HepG2 (cell line): ENCODE results near the gene BAHCC1. TPM values are rescaled to one million over a fixed set of nuclear protein-coding genes. Genes with fewer than 3 reads are reported as not detected.

ENCODE experiments used
- ATAC-seq: fragments of 200-7000 bp; cut with Tn5 transposase; 3 replicates; pipeline ENCODE4 v1.9.1; 2020; ENCODE audit warnings: mild to moderate bottlenecking, moderate library complexity
- BruUV-seq: library from RNA; stranded (reverse); fragments of 400-500 nt; replicated peaks from 2 replicates; lab custom pipeline; 2021; lab: Mats Ljungman, UMichigan
- CTCF ChIA-PET: fragments of 300-600 bp; formaldehyde crosslinking; extraction: SDS; loops from one replicate; lab custom pipeline; 2021; ENCODE audit warnings: low total read pairs, inconsistent platforms, low intra/inter-chr PET ratio; lab: Yijun Ruan, JAX
- POLR2A ChIA-PET: fragments of 350-600 bp; sonication (Branson Sonifier 250); formaldehyde crosslinking; loops from one replicate; lab custom pipeline; 2020; ENCODE audit warnings: antibody characterized with exemption, inconsistent platforms; lab: Yijun Ruan, JAX
- DNase-seq: peaks from one replicate; pipeline ENCODE4 v3.0.0-alpha.2; 2015; ENCODE audit warnings: low spot score
- FAIRE-seq: peaks from 3 replicates; lab custom pipeline; 2011; peaks lifted over from hg19 to GRCh38; lab: Jason Lieb, UNC
- H2AFZ ChIP-seq: one replicate; pipeline ENCODE4 v1.6.1; 2011; ENCODE audit warnings: low read length, inconsistent platforms
- H3K27ac ChIP-seq: fragments of 300-600 bp; 3 replicates; pipeline ENCODE4 v1.8.0; 2011; ENCODE audit warnings: mixed run types, mild to moderate bottlenecking, mixed read lengths, low read length, inconsistent platforms; ENCODE audit not compliant: insufficient read depth; ENCODE audit errors: extremely low read length
- H3K27me3 ChIP-seq, 2 experiments: fragments of 200-600 bp in 1 of 2; 2 replicates in 1 of 2; 3 replicates in 1 of 2; pipeline versions ENCODE4 v1.6.0 to v1.8.0; 2011; ENCODE audit warnings: low read length in 2 of 2, mild to moderate bottlenecking in 2 of 2, moderate library complexity in 2 of 2, inconsistent platforms in 1 of 2; ENCODE audit not compliant: insufficient read depth in 2 of 2, control insufficient read depth in 1 of 2
- H3K36me3 ChIP-seq, 2 experiments: fragments of 200-600 bp in 1 of 2; replicated peaks in 1 of 2; 2 replicates in 1 of 2; 3 replicates in 1 of 2; pipeline versions ENCODE4 v1.5.1 to v1.8.0; 2011; ENCODE audit warnings: low read length in 2 of 2, inconsistent platforms in 1 of 2; ENCODE audit not compliant: insufficient read depth in 2 of 2, control insufficient read depth in 1 of 2
- H3K4me1 ChIP-seq: 2 replicates; pipeline ENCODE4 v1.5.1; 2012; ENCODE audit warnings: low read length, inconsistent platforms; ENCODE audit not compliant: insufficient read depth
- H3K4me2 ChIP-seq: 2 replicates; pipeline ENCODE4 v1.6.0; 2011; ENCODE audit warnings: low read depth, low read length, inconsistent platforms
- H3K4me3 ChIP-seq, 3 experiments: fragments of 200-600 bp in 1 of 3; sonication (generic), shearing (Covaris generic) in 1 of 3; replicated peaks in 1 of 3; 2 replicates each; pipeline ENCODE4 v1.5.1; 2011 to 2016; ENCODE audit warnings: low read length in 3 of 3, inconsistent platforms in 2 of 3, low read depth in 2 of 3, mild to moderate bottlenecking in 2 of 3, control low read depth in 1 of 3, mixed read lengths in 1 of 3; ENCODE audit not compliant: insufficient read depth in 1 of 3
- H3K79me2 ChIP-seq: one replicate; pipeline ENCODE4 v1.6.1; 2011; ENCODE audit warnings: low read length, inconsistent platforms; ENCODE audit not compliant: insufficient read depth
- H3K9ac ChIP-seq: 2 replicates; pipeline ENCODE4 v1.6.0; 2011; ENCODE audit warnings: mild to moderate bottlenecking, low read depth, low read length, inconsistent platforms; ENCODE audit not compliant: insufficient read depth
- H3K9me3 ChIP-seq: 2 replicates; pipeline ENCODE4 v1.5.1; 2012; ENCODE audit warnings: mild to moderate bottlenecking, low read length
- H4K20me1 ChIP-seq: 2 replicates; pipeline ENCODE4 v1.6.0; 2011; ENCODE audit warnings: inconsistent platforms, mild to moderate bottlenecking, low read length, moderate library complexity; ENCODE audit not compliant: insufficient read depth
- ATF7 ChIP-seq, 2 experiments: fragments of 450-650 bp in 1 of 2; sonication (generic) in 1 of 2; formaldehyde crosslinking in 1 of 2; IDR thresholded peaks; 2 replicates each; pipeline versions ENCODE4 v1.4.0 to v1.6.1; 2016 to 2020; ENCODE audit warnings: antibody characterized with exemption in 1 of 2, mild to moderate bottlenecking in 1 of 2, missing genetic modification reagents in 1 of 2
- CREB1 ChIP-seq, 2 experiments: fragments of 450-650 bp in 1 of 2; IDR thresholded peaks; 2 replicates each; pipeline ENCODE4 v1.6.1; 2016 to 2017; ENCODE audit warnings: control low read depth in 1 of 2, mild to moderate bottlenecking in 1 of 2, missing compliant biosample characterization in 1 of 2, missing genetic modification characterization in 1 of 2
- MNT ChIP-seq: fragments of 450-650 bp; IDR thresholded peaks from 2 replicates; pipeline ENCODE4 v1.6.1; 2016
- SMAD1 ChIP-seq: sonication (generic); formaldehyde crosslinking; IDR thresholded peaks from 2 replicates; pipeline ENCODE4 v1.4.0; 2020; ENCODE audit warnings: missing genetic modification reagents, low read depth, mild to moderate bottlenecking, borderline replicate concordance
- ZMYM3 ChIP-seq: sonication (generic); formaldehyde crosslinking; IDR thresholded peaks from 2 replicates; pipeline ENCODE4 v1.5.1; 2020; ENCODE audit warnings: mild to moderate bottlenecking, missing genetic modification reagents
- ZNF629 ChIP-seq: sonication (generic); formaldehyde crosslinking; conservative IDR thresholded peaks from 2 replicates; pipeline ENCODE4 v1.5.0; 2020; ENCODE audit warnings: missing genetic modification reagents
- WGBS: methylation state at CpG from one replicate; pipeline ENCODE4 v1.1.6; 2017; ENCODE audit warnings: low lambda C conversion rate; 5-methylcytosine and 5-hydroxymethylcytosine counted together
- in situ Hi-C: cut with HindIII; loops from 2 replicates; pipeline ENCODE4 v1.10.0; 2017; ENCODE audit warnings: low pct_unique_long_range_greater_than_20kb; ENCODE audit not compliant: extremely low pct_ligation_motif_present
- intact Hi-C: fragments of 100-400 bp; cut with micrococcal nuclease; formaldehyde crosslinking; loops from one replicate; pipeline ENCODE4 v1.10.0; 2022; ENCODE audit not compliant: unreplicated experiment
- polyA plus RNA-seq, 8 experiments: library from polyadenylated mRNA; depleted of rRNA in 3 of 8; stranded (reverse) in 7 of 8; unstranded in 1 of 8; fragments of >200 nt; fragmentation: Illumina TruSeq in 4 of 8; extraction: Trizol in 4 of 8; gene quantifications; 2 replicates each; pipeline versions ENCODE4 v1.2.1 to v1.2.3, GENCODE V29; 2011 to 2016; ENCODE audit warnings: low read depth in 4 of 8, missing spikeins in 1 of 8, mixed read lengths in 1 of 8; ENCODE audit not compliant: insufficient read depth in 1 of 8
- total RNA-seq, 5 experiments: library from RNA; depleted of rRNA; stranded (reverse); fragments of >200 nt; fragmentation: Illumina TruSeq; extraction: Trizol; gene quantifications; 2 replicates each; pipeline ENCODE4 v1.2.3, GENCODE V29; 2016; ENCODE audit warnings: low read depth in 1 of 5

BAHCC1 gene
- total and polyA plus RNA-seq, 2 of the 13 experiments (the other 11 are each of a cell fraction or from before 2014, with no cell fraction given) = 1.4 to 1.7 TPM

GRCh38 chr17:81476097-81476496 is 80.8 kb downstream of the BAHCC1 start:
- H3K79me2 ChIP-seq = no peaks in the 10 kb centered on the region
- peak; percentile 94 for TF ChIP-seq CREB1 (IDR thresholded peaks at IDR 0.05)
- TF ChIP-seq CREB1 (CRISPR knock-in tag; IDR thresholded peaks at IDR 0.05) = no peak
- no peak for TF ChIP-seq ZNF629 (CRISPR knock-in tag)
- TF ChIP-seq ATF7 (IDR thresholded peaks at IDR 0.05) = peak; percentile 71
- TF ChIP-seq ATF7 (CRISPR knock-in tag; IDR thresholded peaks at IDR 0.05) = no peak
- POLR2A ChIA-PET = no interaction called here
- intact Hi-C loops (no loop called here), in situ Hi-C loops (no loop called here)
- no peak overlapping the region for H3K9ac ChIP-seq
- FAIRE-seq (no peak), DNase-seq (no peak), ATAC-seq (no peak)
- no peak overlapping the region for H3K27ac ChIP-seq
- peaks cover 23 to 72% of the 10 kb centered on the region in 2 experiments; a peak in 4 of 5 replicates for H3K27me3 ChIP-seq
- WGBS = 64% methylated on average over 3 of the region's 7 CpGs
- peaks cover 12% of the 10 kb centered on the region for H3K4me1 ChIP-seq
- no peaks in the 10 kb centered on the region for H4K20me1 ChIP-seq
- no TSS peak for BruUV-seq
- no peak overlapping the region for H3K4me2 ChIP-seq
- H2AFZ ChIP-seq = no peak overlapping the region
- no peak overlapping the region for H3K4me3 ChIP-seq
- no peaks in the 10 kb centered on the region for H3K9me3 ChIP-seq
- no peaks in the 10 kb centered on the region for H3K36me3 ChIP-seq
- CTCF ChIA-PET = no interaction called here

GRCh38 chr17:81476635-81477034 is 81.4 kb downstream of the BAHCC1 start:
- Histone ChIP-seq H3K9me3 (no peaks in the 10 kb centered on the region), H4K20me1 (no peaks in the 10 kb centered on the region), H3K4me1 (peaks cover 12% of the 10 kb centered on the region), H3K79me2 (no peaks in the 10 kb centered on the region), H3K27me3 (peaks cover 23 to 73% of the 10 kb centered on the region in 2 experiments; a peak in 4 of 5 replicates), H3K36me3 (no peaks in the 10 kb centered on the region), H3K4me3 (no peak overlapping the region), H3K4me2 (no peak overlapping the region), H3K27ac (no peak overlapping the region), H3K9ac (no peak overlapping the region), H2AFZ (no peak overlapping the region)
- no peak for ATAC-seq
- CTCF ChIA-PET = no interaction called here
- DNase-seq = no peak
- in situ Hi-C loops (no loop called here), intact Hi-C loops (no loop called here)
- no peak for FAIRE-seq
- TF ChIP-seq ZMYM3 (CRISPR knock-in tag) (peak; percentile 51), SMAD1 (CRISPR knock-in tag) (no peak), MNT (peak; percentile 87)
- POLR2A ChIA-PET = no interaction called here
- WGBS = 23% methylated on average over 6 of the region's 6 CpGs
- BruUV-seq = no TSS peak
